Endothelial cell of umbilical vein (primary cell): ENCODE measurements around the gene FXYD7. TPM values are rescaled to one million over a fixed set of nuclear protein-coding genes. Genes with fewer than 3 reads are reported as not detected.
"Not testable (repeated sequence)": the region's sequence is repeated elsewhere in the genome, so short reads cannot be mapped to it uniquely, and the experiment has no call there.

Experiments used
- BruUV-seq: library from RNA; stranded (reverse); fragments of 400-500 nt; replicated peaks from 2 replicates; lab custom pipeline; 2021; lab: Mats Ljungman, UMichigan
- CTCF ChIA-PET: fragments of 300-600, 350-600 bp; sonication (Branson Sonifier 250); formaldehyde crosslinking; loops from one replicate; lab custom pipeline; 2021; ENCODE audit warnings: antibody characterized with exemption, inconsistent platforms; lab: Charles Lee
- POLR2A ChIA-PET: fragments of 300-600, 350-600 bp; sonication (Branson Sonifier 250); formaldehyde crosslinking; loops from one replicate; lab custom pipeline; 2021; ENCODE audit warnings: antibody characterized with exemption, inconsistent platforms; lab: Charles Lee
- DNase-seq: peaks from one replicate; pipeline ENCODE4 v3.0.0-alpha.2; 2011; ENCODE audit warnings: low read depth, low spot score
- FAIRE-seq: peaks from 2 replicates; lab custom pipeline; 2011; peaks lifted over from hg19 to GRCh38; lab: Jason Lieb, UNC
- H2AFZ ChIP-seq: 2 replicates; pipeline ENCODE4 v1.6.0; 2012; ENCODE audit warnings: low read depth, low read length, control low read depth, inconsistent platforms
- H3K27ac ChIP-seq: 2 replicates; pipeline ENCODE4 v1.5.1; 2011; ENCODE audit warnings: low read depth, mild to moderate bottlenecking, control low read depth, low read length, moderate library complexity; ENCODE audit not compliant: insufficient read depth
- H3K27me3 ChIP-seq, 2 experiments: 2 replicates each; pipeline versions ENCODE4 v1.6.0 to v1.6.1; 2011; ENCODE audit warnings: low read length in 2 of 2, mixed read lengths in 1 of 2; ENCODE audit not compliant: control insufficient read depth in 2 of 2, insufficient read depth in 2 of 2
- H3K36me3 ChIP-seq, 2 experiments: 2 replicates in 1 of 2; 3 replicates in 1 of 2; pipeline ENCODE4 v1.5.1; 2011; ENCODE audit warnings: low read length in 2 of 2, mild to moderate bottlenecking in 1 of 2, moderate library complexity in 1 of 2; ENCODE audit not compliant: control insufficient read depth in 2 of 2, insufficient read depth in 2 of 2; ENCODE audit errors: extremely low read depth in 1 of 2
- H3K4me1 ChIP-seq: 3 replicates; pipeline ENCODE4 v1.5.1; 2011; ENCODE audit warnings: mild to moderate bottlenecking, low read length; ENCODE audit not compliant: control insufficient read depth, insufficient read depth; ENCODE audit errors: extremely low read depth
- H3K4me2 ChIP-seq: 2 replicates; pipeline ENCODE4 v1.6.1; 2011; ENCODE audit warnings: low read length, control low read depth, mixed read lengths; ENCODE audit not compliant: insufficient read depth
- H3K4me3 ChIP-seq, 3 experiments: fragments of 200-600 bp in 1 of 3; sonication (generic), shearing (Covaris generic) in 1 of 3; replicated peaks in 1 of 3; 2 replicates each; pipeline ENCODE4 v1.5.1; 2011 to 2016; ENCODE audit warnings: control low read depth in 3 of 3, low read length in 3 of 3, mild to moderate bottlenecking in 2 of 3, inconsistent platforms in 1 of 3, low read depth in 1 of 3, moderate library complexity in 1 of 3; ENCODE audit not compliant: insufficient read depth in 1 of 3
- H3K79me2 ChIP-seq: 2 replicates; pipeline ENCODE4 v1.6.0; 2012; ENCODE audit warnings: low read length, inconsistent platforms; ENCODE audit not compliant: control insufficient read depth, insufficient read depth
- H3K9ac ChIP-seq: replicated peaks from 2 replicates; pipeline ENCODE3; 2011; ENCODE audit warnings: low read length, control low read depth; ENCODE audit not compliant: insufficient read depth; ENCODE audit errors: extremely low read depth
- H3K9me1 ChIP-seq: replicated peaks from 3 replicates; pipeline ENCODE4 v1.6.0; 2011; ENCODE audit warnings: mild to moderate bottlenecking, low read length; ENCODE audit not compliant: control insufficient read depth, insufficient read depth; ENCODE audit errors: extremely low read depth
- H3K9me3 ChIP-seq: replicated peaks from 2 replicates; pipeline ENCODE4 v1.5.1; 2012; ENCODE audit warnings: low read length, inconsistent platforms; ENCODE audit not compliant: control insufficient read depth, insufficient read depth
- H4K20me1 ChIP-seq: replicated peaks from 2 replicates; pipeline ENCODE3; 2011; ENCODE audit warnings: mild to moderate bottlenecking, low read length; ENCODE audit not compliant: control insufficient read depth, insufficient read depth; ENCODE audit errors: extremely low read depth
- FOS ChIP-seq: IDR thresholded peaks from 2 replicates; pipeline ENCODE4 v1.6.1; 2011; ENCODE audit warnings: mild to moderate bottlenecking, low read length, moderate library complexity, borderline replicate concordance; ENCODE audit not compliant: insufficient read depth
- MYC ChIP-seq: IDR thresholded peaks from one replicate; pipeline ENCODE4 v1.6.1; 2011; ENCODE audit warnings: mild to moderate bottlenecking, low read depth, low read length
- POLR2AphosphoS5 ChIP-seq: IDR thresholded peaks from 2 replicates; pipeline ENCODE4 v1.6.1; 2012; ENCODE audit warnings: low read depth, mild to moderate bottlenecking, control low read depth, low read length, moderate library complexity; ENCODE audit not compliant: insufficient read depth
- dilution Hi-C: fragments of 300-500 bp; cut with MboI; formaldehyde crosslinking; loops from one replicate; pipeline ENCODE4 v1.15.0; 2019; ENCODE audit warnings: low sequenced_read_pairs; ENCODE audit not compliant: extremely low pct_ligation_motif_present
- intact Hi-C: fragments of 100-400 bp; cut with micrococcal nuclease; formaldehyde crosslinking; loops from one replicate; pipeline ENCODE4 v1.10.0; 2022
- polyA plus RNA-seq, 4 experiments: library from polyadenylated mRNA; depleted of rRNA in 3 of 4; stranded (reverse) in 3 of 4; unstranded in 1 of 4; fragments of >200 nt; gene quantifications; 2 replicates each; pipeline versions ENCODE4 v1.2.1 to v1.2.3, GENCODE V29; 2011 to 2012; ENCODE audit warnings: missing spikeins in 1 of 4
- total RNA-seq: library from RNA; stranded (reverse); gene quantifications from 2 replicates; pipeline ENCODE4 v1.2.3, GENCODE V29; 2021

FXYD7 gene
- total and polyA plus RNA-seq, 2 donors (not counting 3 experiments of a cell fraction or from before 2014, with no cell fraction given): not detected

- dilution Hi-C loops, H3K27me3 ChIP-seq, H4K20me1 ChIP-seq, H3K27ac ChIP-seq, H2AFZ ChIP-seq, CTCF ChIA-PET, H3K9me3 ChIP-seq, POLR2A ChIA-PET, intact Hi-C loops, H3K36me3 ChIP-seq, H3K79me2 ChIP-seq, H3K4me1 ChIP-seq, FAIRE-seq, BruUV-seq, H3K4me2 ChIP-seq, DNase-seq, H3K9ac ChIP-seq, H3K4me3 ChIP-seq, H3K9me1 ChIP-seq: not testable (repeated sequence)
Observed at GRCh38 chr19:35129724-35130274, 13.3 kb upstream of the FXYD7 start.

- intact Hi-C loops (no loop called here), dilution Hi-C loops (no loop called here)
- Histone ChIP-seq H3K9me3 (no peaks in the 10 kb centered on the region), H3K79me2 (no peaks in the 10 kb centered on the region), H3K27ac (no peak overlapping the region), H2AFZ (no peak overlapping the region), H3K27me3 (no peaks in the 10 kb centered on the region), H4K20me1 (no peaks in the 10 kb centered on the region), H3K9me1 (no peaks in the 10 kb centered on the region), H3K4me3 (no peak overlapping the region), H3K9ac (no peak overlapping the region), H3K4me1 (no peaks in the 10 kb centered on the region), H3K4me2 (no peak overlapping the region), H3K36me3 (no peaks in the 10 kb centered on the region)
- TF ChIP-seq POLR2AphosphoS5: no peak
- no peak for TF ChIP-seq MYC
- TF ChIP-seq FOS: no peak
- POLR2A ChIA-PET: no interaction called here
- no peak for DNase-seq
- CTCF ChIA-PET: interaction anchor here (1.3 kb wide), 1 partner anchor 87 kb away, joined by 3 read pairs; no protein-coding TSS in a partner anchor
- no peak for FAIRE-seq
- no TSS peak for BruUV-seq
Observed at GRCh38 chr19:35130761-35131720, 12.0 kb upstream of the FXYD7 start.
